ENCODE data around the gene YAF2.
"Not testable (repeated sequence)": the region's sequence is repeated elsewhere in the genome, so short reads cannot be mapped to it uniquely, and the experiment has no call there.

The YAF2 gene

GRCh38 chr12:42252645-42253044 lies 14.6 kb upstream of the YAF2 start:
- not testable (repeated sequence) for DNase-seq

- DNase-seq = not testable (repeated sequence)
These were observed 11.0 kb upstream of the YAF2 start for GRCh38 chr12:42249033-42249432.

GRCh38 chr12:42240131-42240750 lies 2.2 kb upstream of the YAF2 start:
- no peak for DNase-seq

- no peak for DNase-seq
These were observed 202 bp downstream of the YAF2 start for GRCh38 chr12:42237853-42238239.

GRCh38 chr12:42237052-42237852 lies 796 bp downstream of the YAF2 start:
- DNase-seq = no peak

GRCh38 chr12:42236017-42236416 lies 2.0 kb downstream of the YAF2 start:
- DNase-seq = no peak

GRCh38 chr12:42235426-42235825 lies 2.6 kb downstream of the YAF2 start:
- DNase-seq = no peak

GRCh38 chr12:42234970-42235369 lies 3.1 kb downstream of the YAF2 start:
- no peak for DNase-seq

GRCh38 chr12:42227525-42227924 lies 10.5 kb downstream of the YAF2 start:
- not testable (repeated sequence) for DNase-seq

GRCh38 chr12:42224501-42224900 lies 13.5 kb downstream of the YAF2 start:
- DNase-seq = not testable (repeated sequence)

- DNase-seq = no peak
These were observed 15.3 kb downstream of the YAF2 start for GRCh38 chr12:42222724-42223123.

- DNase-seq = no peak
These were observed 16.3 kb downstream of the YAF2 start for GRCh38 chr12:42221726-42222125.

- DNase-seq = no peak
These were observed 20.4 kb downstream of the YAF2 start for GRCh38 chr12:42217656-42218055.

- no peak for DNase-seq
These were observed 21.3 kb downstream of the YAF2 start for GRCh38 chr12:42216737-42217136.

- not testable (repeated sequence) for DNase-seq
These were observed 22.3 kb downstream of the YAF2 start for GRCh38 chr12:42215759-42216158.

GRCh38 chr12:42213954-42214426 lies 24.1 kb downstream of the YAF2 start:
- no peak for DNase-seq

GRCh38 chr12:42213023-42213422 lies 25.0 kb downstream of the YAF2 start:
- no peak for DNase-seq

GRCh38 chr12:42208574-42208973 lies 29.5 kb downstream of the YAF2 start:
- no peak for DNase-seq

- no peak for DNase-seq
These were observed 33.2 kb downstream of the YAF2 start for GRCh38 chr12:42204819-42205218.

- DNase-seq = no peak
These were observed 33.7 kb downstream of the YAF2 start for GRCh38 chr12:42204362-42204761.

- DNase-seq = no peak
These were observed 37.0 kb downstream of the YAF2 start for GRCh38 chr12:42201063-42201462.

GRCh38 chr12:42199007-42199406 lies 39.0 kb downstream of the YAF2 start:
- DNase-seq = peak; percentile 46 to 79

- no peak for DNase-seq
These were observed 41.1 kb downstream of the YAF2 start for GRCh38 chr12:42196723-42197603.
